ENCODE measurements around the gene AGBL1. TPM values are rescaled to one million over a fixed set of nuclear protein-coding genes. Genes with fewer than 3 reads are reported as not detected.

AGBL1 gene
- total RNA-seq, 3 donors from 2014 or later (not counting 1 experiment from before 2014, with no cell fraction given): not detected

- Mint-ChIP-seq H3K27me3 (ENCODE audit: low read depth in 2 of 2) (no peaks in the 10 kb centered on the region), H3K4me3 (no peak overlapping the region), H3K36me3 (no peaks in the 10 kb centered on the region), H3K4me1 (no peaks in the 10 kb centered on the region), H3K27ac (no peak overlapping the region), H3K9me3 (peaks cover 1 to 3% of the 10 kb centered on the region in 2 donors)
- Histone ChIP-seq H3K36me3 (ENCODE audit: control insufficient read depth, insufficient read depth, low read length) (no peaks in the 10 kb centered on the region), H3K4me1 (ENCODE audit: control insufficient read depth, insufficient read depth, low read length) (no peaks in the 10 kb centered on the region), H3K27me3 (ENCODE audit: control insufficient read depth, insufficient read depth, low read length) (no peaks in the 10 kb centered on the region), H3K27ac (ENCODE audit: low read length) (no peak overlapping the region), H3K9me3 (ENCODE audit: control insufficient read depth, insufficient read depth, low read length) (no peaks in the 10 kb centered on the region), H3K4me3 (ENCODE audit: low read length) (no peak overlapping the region)
- intact Hi-C loops (cut with micrococcal nuclease): no loop called here
- WGBS (ENCODE audit: insufficient coverage): 83% methylated on average over 2 of the region's 2 CpGs
- DNase-seq: no peak
- ATAC-seq: no peak
- no peak for TF ChIP-seq CTCF (IDR thresholded peaks at IDR 0.05)
Measured at GRCh38 chr15:86846036-86846435, 766.4 kb downstream of the AGBL1 start.

- TF ChIP-seq CTCF (IDR thresholded peaks at IDR 0.05): no peak
- 92% methylated on average over 5 of the region's 5 CpGs for WGBS (ENCODE audit: insufficient coverage)
- intact Hi-C loops (cut with micrococcal nuclease): no loop called here
- Mint-ChIP-seq H3K27ac (no peak overlapping the region), H3K27me3 (ENCODE audit: low read depth in 2 of 2) (no peaks in the 10 kb centered on the region), H3K9me3 (peaks cover 0 to 3% of the 10 kb centered on the region in 2 donors), H3K36me3 (no peaks in the 10 kb centered on the region), H3K4me3 (no peak overlapping the region), H3K4me1 (no peaks in the 10 kb centered on the region)
- H3K27me3 ChIP-seq (ENCODE audit: control insufficient read depth, insufficient read depth, low read length): no peaks in the 10 kb centered on the region
- no peak overlapping the region for H3K27ac ChIP-seq (ENCODE audit: low read length)
- ATAC-seq (no peak), DNase-seq (no peak)
- no peaks in the 10 kb centered on the region for H3K9me3 ChIP-seq (ENCODE audit: control insufficient read depth, insufficient read depth, low read length)
- no peaks in the 10 kb centered on the region for H3K36me3 ChIP-seq (ENCODE audit: control insufficient read depth, insufficient read depth, low read length)
- H3K4me3 ChIP-seq (ENCODE audit: low read length): no peak overlapping the region
- H3K4me1 ChIP-seq (ENCODE audit: control insufficient read depth, insufficient read depth, low read length): no peaks in the 10 kb centered on the region
Measured at GRCh38 chr15:86849136-86849535, 769.5 kb downstream of the AGBL1 start.

DNA sequence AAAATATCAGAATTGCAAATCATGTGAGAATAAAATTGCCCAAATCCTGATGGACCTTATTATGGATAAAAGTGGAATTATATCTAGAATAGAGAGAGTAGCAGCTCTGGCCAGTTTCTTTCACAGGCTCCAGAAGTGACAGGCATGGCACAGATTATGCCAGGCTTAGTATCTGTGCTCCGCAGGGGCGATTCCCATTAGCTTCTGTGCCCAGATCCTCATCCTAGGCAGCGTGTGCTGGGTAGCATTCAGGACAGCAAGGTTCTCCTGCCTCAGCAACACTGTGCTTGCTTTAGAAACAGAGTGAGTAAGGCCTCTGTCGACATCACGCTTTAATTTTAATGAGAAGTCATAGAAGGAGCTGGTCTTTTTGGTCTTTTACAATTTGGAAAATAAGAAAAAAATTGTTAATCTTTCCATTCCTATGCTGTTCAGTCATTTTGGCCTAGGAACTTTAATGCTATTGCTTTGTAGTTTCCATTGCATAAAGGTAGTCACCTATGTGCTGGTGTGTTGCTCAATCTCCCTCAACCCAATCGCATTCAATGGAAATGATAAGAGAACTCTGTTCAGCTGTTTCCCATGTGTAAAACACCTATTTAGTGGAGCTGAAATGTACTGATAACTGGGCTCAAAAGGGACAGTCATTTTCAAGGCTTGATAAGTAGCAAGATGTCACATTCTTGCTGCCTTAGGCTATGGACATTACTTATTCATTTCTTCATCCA lies 770.1 kb downstream of the AGBL1 start:
- H3K4me3 ChIP-seq (ENCODE audit: low read length): no peak overlapping the region
- peaks cover 0 to 3% of the 10 kb centered on the region in 2 donors for H3K9me3 Mint-ChIP-seq
- no peaks in the 10 kb centered on the region for H3K9me3 ChIP-seq (ENCODE audit: control insufficient read depth, insufficient read depth, low read length)
- H3K36me3 ChIP-seq (ENCODE audit: control insufficient read depth, insufficient read depth, low read length): no peaks in the 10 kb centered on the region
- no peaks in the 10 kb centered on the region for H3K4me1 ChIP-seq (ENCODE audit: control insufficient read depth, insufficient read depth, low read length)
- no peaks in the 10 kb centered on the region for H3K27me3 Mint-ChIP-seq (ENCODE audit: low read depth in 2 of 2)
- 85% methylated on average over 6 of the region's 6 CpGs for WGBS (ENCODE audit: insufficient coverage)
- H3K4me3 Mint-ChIP-seq: no peak overlapping the region
- no peaks in the 10 kb centered on the region for H3K27me3 ChIP-seq (ENCODE audit: control insufficient read depth, insufficient read depth, low read length)
- ATAC-seq (no peak), DNase-seq (no peak)
- no peaks in the 10 kb centered on the region for H3K4me1 Mint-ChIP-seq
- no peak overlapping the region for H3K27ac ChIP-seq (ENCODE audit: low read length)
- H3K27ac Mint-ChIP-seq: no peak overlapping the region
- TF ChIP-seq CTCF (IDR thresholded peaks at IDR 0.05): no peak
- no peaks in the 10 kb centered on the region for H3K36me3 Mint-ChIP-seq
- intact Hi-C loops (cut with micrococcal nuclease): no loop called here

DNA sequence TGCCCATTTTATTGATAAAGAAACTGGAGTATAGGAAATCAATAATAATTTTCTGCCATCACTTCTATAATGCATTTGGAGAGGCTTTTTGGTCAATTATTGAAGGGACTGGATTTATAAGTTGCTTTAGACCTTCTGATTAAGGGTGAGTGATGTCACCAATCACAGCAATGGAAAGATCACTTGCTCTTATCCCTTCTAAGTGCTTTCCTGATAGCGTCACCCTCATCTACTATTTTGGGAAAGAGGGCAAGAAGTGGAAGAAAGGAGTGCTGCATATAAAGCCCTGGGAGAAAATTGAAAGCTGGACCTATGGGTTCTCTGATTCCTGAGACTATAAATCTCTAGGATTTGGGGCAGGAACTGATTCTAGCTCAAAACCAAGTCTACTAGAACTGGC lies 771.3 kb downstream of the AGBL1 start:
- Histone ChIP-seq H3K36me3 (ENCODE audit: control insufficient read depth, insufficient read depth, low read length) (no peaks in the 10 kb centered on the region), H3K4me1 (ENCODE audit: control insufficient read depth, insufficient read depth, low read length) (no peaks in the 10 kb centered on the region), H3K9me3 (ENCODE audit: control insufficient read depth, insufficient read depth, low read length) (no peaks in the 10 kb centered on the region), H3K27me3 (ENCODE audit: control insufficient read depth, insufficient read depth, low read length) (no peaks in the 10 kb centered on the region), H3K27ac (ENCODE audit: low read length) (no peak overlapping the region), H3K4me3 (ENCODE audit: low read length) (no peak overlapping the region)
- DNase-seq: no peak
- TF ChIP-seq CTCF (IDR thresholded peaks at IDR 0.05): no peak
- no peaks in the 10 kb centered on the region for H3K27me3 Mint-ChIP-seq (ENCODE audit: low read depth in 2 of 2)
- H3K36me3 Mint-ChIP-seq: no peaks in the 10 kb centered on the region
- no peaks in the 10 kb centered on the region for H3K4me1 Mint-ChIP-seq
- intact Hi-C loops (cut with micrococcal nuclease): no loop called here
- no peak overlapping the region for H3K4me3 Mint-ChIP-seq
- peaks cover 0 to 3% of the 10 kb centered on the region in 2 donors for H3K9me3 Mint-ChIP-seq
- no peak overlapping the region for H3K27ac Mint-ChIP-seq
- WGBS (ENCODE audit: insufficient coverage): no CpG with 5 or more reads among the region's 1 CpG
- ATAC-seq: no peak
